NT2/D1 (cell line): Measurements from ENCODE around the gene APLNR.

Experiments
- SUZ12 ChIP-seq: IDR thresholded peaks from 2 replicates; pipeline ENCODE4 v1.6.1; 2011; ENCODE audit not compliant: insufficient read length, insufficient read depth; ENCODE audit errors: extremely low read depth
- YY1 ChIP-seq: IDR thresholded peaks from 2 replicates; pipeline ENCODE4 v1.6.1; 2011; ENCODE audit not compliant: insufficient read length, insufficient read depth
- ZNF274 ChIP-seq: IDR thresholded peaks from 2 replicates; pipeline ENCODE4 v1.6.1; 2011; ENCODE audit warnings: mild to moderate bottlenecking, low read depth, low read length

DNA sequence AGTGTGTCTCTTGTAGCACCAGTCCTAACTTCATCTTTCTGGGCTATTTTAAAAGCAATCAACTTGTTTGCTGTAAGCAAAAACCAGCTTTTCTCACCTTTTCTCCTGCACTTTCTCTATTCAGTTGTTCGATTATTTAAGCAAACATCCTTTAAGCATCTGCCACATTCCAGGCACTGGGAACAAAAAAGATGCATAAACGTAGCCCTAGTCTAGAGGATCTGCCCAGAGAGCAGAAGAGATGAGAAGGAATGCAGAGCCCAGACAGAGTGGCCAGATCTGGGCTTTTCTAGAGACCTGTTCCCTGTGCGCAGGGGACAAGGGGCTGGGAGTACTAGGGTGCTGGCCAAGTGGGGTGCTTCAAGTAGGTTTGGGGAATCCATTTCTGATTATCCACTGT is 8.4 kb downstream of the APLNR start:
- TF ChIP-seq YY1: no peak
- TF ChIP-seq ZNF274: no peak
- TF ChIP-seq SUZ12: no peak
